Measurements from ENCODE around the gene BAHD1.

Gene BAHD1

DNA sequence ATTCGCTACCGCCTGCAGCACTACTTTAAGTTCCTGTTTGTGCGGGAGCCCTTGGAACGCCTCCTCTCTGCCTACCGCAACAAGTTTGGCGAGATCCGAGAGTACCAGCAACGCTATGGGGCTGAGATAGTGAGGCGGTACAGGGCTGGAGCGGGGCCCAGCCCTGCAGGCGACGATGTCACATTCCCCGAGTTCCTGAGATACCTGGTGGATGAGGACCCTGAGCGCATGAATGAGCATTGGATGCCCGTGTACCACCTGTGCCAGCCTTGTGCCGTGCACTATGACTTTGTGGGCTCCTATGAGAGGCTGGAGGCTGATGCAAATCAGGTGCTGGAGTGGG lies 31.0 kb downstream of the BAHD1 start:
- H3K36me3 ChIP-seq (ENCODE audit: control insufficient read depth in 1 of 2, insufficient read depth in 2 of 2, low read length in 2 of 2) = peaks cover 0 to 7% of the 10 kb centered on the region in 2 donors
- H3K9me3 ChIP-seq (ENCODE audit: control insufficient read depth in 1 of 2, low read length in 2 of 2) = no peaks in the 10 kb centered on the region
- peaks cover 5 to 19% of the 10 kb centered on the region in 2 donors for H3K4me1 ChIP-seq (ENCODE audit: control insufficient read depth in 1 of 2, insufficient read depth in 2 of 2, low read length in 2 of 2)
- peak overlapping the region; percentile 71 to 91 for H3K4me3 ChIP-seq (ENCODE audit: low read depth in 1 of 2, low read length in 2 of 2)
- no peak overlapping the region for H3K27ac ChIP-seq (ENCODE audit: low read length)
- no peaks in the 10 kb centered on the region for H3K27me3 ChIP-seq (ENCODE audit: low read depth, low read length)

- Histone ChIP-seq H3K27ac (ENCODE audit: low read length) (no peak overlapping the region), H3K4me3 (ENCODE audit: low read depth in 1 of 2, low read length in 2 of 2) (peak overlapping the region; percentile 71 to 91), H3K4me1 (ENCODE audit: control insufficient read depth in 1 of 2, insufficient read depth in 2 of 2, low read length in 2 of 2) (peaks cover 5 to 19% of the 10 kb centered on the region in 2 donors)
These were observed 31.5 kb downstream of the BAHD1 start for GRCh38 chr15:40472171-40472727.

DNA sequence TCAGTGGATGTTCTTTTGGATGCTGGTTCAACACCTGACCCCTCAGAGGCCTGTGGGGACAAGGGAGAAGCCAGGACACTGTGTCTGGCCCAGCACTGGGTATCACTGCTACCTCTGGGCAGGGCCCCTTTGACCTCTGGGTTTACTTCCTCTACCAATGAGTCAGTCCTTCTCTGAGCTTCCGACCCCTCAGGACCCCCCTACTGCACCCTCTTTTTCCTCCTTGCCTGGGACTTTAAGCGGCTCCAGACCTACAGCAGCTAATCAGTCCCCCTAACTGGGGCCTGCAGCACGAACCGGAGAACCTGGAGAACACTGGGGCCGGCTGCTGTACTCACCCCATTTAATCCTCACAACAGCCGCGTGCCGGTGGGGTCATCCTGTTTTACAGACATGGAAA lies 33.8 kb downstream of the BAHD1 start:
- Histone ChIP-seq H3K9me3 (ENCODE audit: control insufficient read depth in 1 of 2, low read length in 2 of 2) (no peaks in the 10 kb centered on the region), H3K36me3 (ENCODE audit: control insufficient read depth in 1 of 2, insufficient read depth in 2 of 2, low read length in 2 of 2) (no peaks in the 10 kb centered on the region), H3K27ac (ENCODE audit: low read length) (no peak overlapping the region), H3K4me1 (ENCODE audit: control insufficient read depth in 1 of 2, insufficient read depth in 2 of 2, low read length in 2 of 2) (peaks cover 5 to 19% of the 10 kb centered on the region in 2 donors), H3K4me3 (ENCODE audit: low read depth in 1 of 2, low read length in 2 of 2) (no peak overlapping the region), H3K27me3 (ENCODE audit: low read depth, low read length) (no peaks in the 10 kb centered on the region)

More at GRCh38 chr15:40472171-40472727, 31.5 kb downstream of the BAHD1 start:
- Histone ChIP-seq H3K27me3 (ENCODE audit: low read depth, low read length) (no peaks in the 10 kb centered on the region), H3K9me3 (ENCODE audit: control insufficient read depth in 1 of 2, low read length in 2 of 2) (no peaks in the 10 kb centered on the region), H3K36me3 (ENCODE audit: control insufficient read depth in 1 of 2, insufficient read depth in 2 of 2, low read length in 2 of 2) (peaks cover 0 to 3% of the 10 kb centered on the region in 2 donors)

- Histone ChIP-seq H3K27ac (ENCODE audit: low read length) (no peak overlapping the region), H3K36me3 (ENCODE audit: control insufficient read depth in 1 of 2, insufficient read depth in 2 of 2, low read length in 2 of 2) (no peaks in the 10 kb centered on the region), H3K4me1 (ENCODE audit: control insufficient read depth in 1 of 2, insufficient read depth in 2 of 2, low read length in 2 of 2) (no peaks in the 10 kb centered on the region), H3K9me3 (ENCODE audit: control insufficient read depth in 1 of 2, low read length in 2 of 2) (no peaks in the 10 kb centered on the region), H3K4me3 (ENCODE audit: low read depth in 1 of 2, low read length in 2 of 2) (no peak overlapping the region), H3K27me3 (ENCODE audit: low read depth, low read length) (no peaks in the 10 kb centered on the region)
These were observed 37.0 kb downstream of the BAHD1 start for GRCh38 chr15:40477642-40478327.

- Histone ChIP-seq H3K27ac (ENCODE audit: low read length) (no peak overlapping the region), H3K4me3 (ENCODE audit: low read depth in 1 of 2, low read length in 2 of 2) (no peak overlapping the region), H3K27me3 (ENCODE audit: low read depth, low read length) (no peaks in the 10 kb centered on the region), H3K9me3 (ENCODE audit: control insufficient read depth in 1 of 2, low read length in 2 of 2) (no peaks in the 10 kb centered on the region), H3K36me3 (ENCODE audit: control insufficient read depth in 1 of 2, insufficient read depth in 2 of 2, low read length in 2 of 2) (no peaks in the 10 kb centered on the region), H3K4me1 (ENCODE audit: control insufficient read depth in 1 of 2, insufficient read depth in 2 of 2, low read length in 2 of 2) (no peaks in the 10 kb centered on the region)
These were observed 38.3 kb downstream of the BAHD1 start for GRCh38 chr15:40479024-40479423.

DNA sequence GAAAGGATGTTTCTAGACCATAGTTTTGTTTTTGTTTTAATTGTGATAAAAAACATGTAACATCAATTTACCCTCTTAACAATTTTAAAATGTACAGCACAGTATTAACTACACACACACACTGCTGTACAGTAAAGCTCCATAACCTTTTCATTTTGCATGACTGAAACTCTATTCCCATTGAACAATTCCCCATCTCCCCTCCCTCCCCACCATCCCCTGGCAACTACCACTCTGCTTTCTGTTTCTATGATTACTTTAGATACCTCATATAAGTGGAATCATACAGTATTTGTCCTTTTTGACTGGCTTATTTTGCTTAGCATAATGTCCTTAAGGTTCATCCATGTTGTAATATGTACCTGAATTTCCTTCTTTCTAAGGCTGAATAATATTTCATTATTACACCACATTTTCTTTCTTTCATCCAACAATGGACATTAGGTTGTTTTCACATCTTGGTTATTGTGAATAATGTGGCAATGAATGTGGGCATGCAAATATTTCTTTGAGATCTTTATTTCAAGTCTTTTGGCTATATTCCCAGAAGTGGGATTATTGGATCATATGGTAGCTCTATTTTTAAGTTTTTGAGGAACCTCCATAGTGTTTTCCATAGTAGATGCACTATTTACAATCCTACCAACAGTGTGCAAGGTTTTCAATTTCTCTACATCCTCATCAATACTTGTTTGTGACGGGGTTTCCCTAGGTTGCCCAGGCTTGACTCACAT lies 40.8 kb downstream of the BAHD1 start:
- Histone ChIP-seq H3K4me1 (ENCODE audit: control insufficient read depth in 1 of 2, insufficient read depth in 2 of 2, low read length in 2 of 2) (no peaks in the 10 kb centered on the region), H3K9me3 (ENCODE audit: control insufficient read depth in 1 of 2, low read length in 2 of 2) (no peaks in the 10 kb centered on the region), H3K27ac (ENCODE audit: low read length) (no peak overlapping the region), H3K4me3 (ENCODE audit: low read depth in 1 of 2, low read length in 2 of 2) (no peak overlapping the region), H3K27me3 (ENCODE audit: low read depth, low read length) (no peaks in the 10 kb centered on the region), H3K36me3 (ENCODE audit: control insufficient read depth in 1 of 2, insufficient read depth in 2 of 2, low read length in 2 of 2) (no peaks in the 10 kb centered on the region)

DNA sequence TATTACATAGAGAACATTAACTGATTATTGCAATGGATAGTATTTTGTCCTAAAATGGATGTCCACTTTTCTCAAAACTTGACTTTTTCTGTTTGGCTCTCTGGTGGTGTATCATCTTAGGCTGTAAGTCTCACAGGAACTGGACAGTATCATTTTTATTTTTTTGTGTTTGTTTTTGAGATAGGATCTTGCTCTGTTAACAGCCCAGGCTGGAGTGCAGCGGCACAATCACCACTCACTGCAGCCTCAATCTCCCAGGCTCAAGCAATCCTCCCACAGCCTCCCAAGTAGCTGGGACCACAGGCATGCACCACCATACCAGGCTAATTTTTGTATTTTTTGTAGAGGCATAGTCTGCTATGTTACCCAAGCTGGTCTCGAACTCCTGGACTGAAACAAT lies 43.2 kb downstream of the BAHD1 start:
- Histone ChIP-seq H3K27me3 (ENCODE audit: low read depth, low read length) (no peaks in the 10 kb centered on the region), H3K27ac (ENCODE audit: low read length) (no peak overlapping the region), H3K36me3 (ENCODE audit: control insufficient read depth in 1 of 2, insufficient read depth in 2 of 2, low read length in 2 of 2) (no peaks in the 10 kb centered on the region), H3K4me1 (ENCODE audit: control insufficient read depth in 1 of 2, insufficient read depth in 2 of 2, low read length in 2 of 2) (no peaks in the 10 kb centered on the region), H3K4me3 (ENCODE audit: low read depth in 1 of 2, low read length in 2 of 2) (no peak overlapping the region), H3K9me3 (ENCODE audit: control insufficient read depth in 1 of 2, low read length in 2 of 2) (no peaks in the 10 kb centered on the region)

GRCh38 chr15:40486066-40486770 lies 45.5 kb downstream of the BAHD1 start:
- Histone ChIP-seq H3K4me3 (ENCODE audit: low read depth in 1 of 2, low read length in 2 of 2) (no peak overlapping the region), H3K9me3 (ENCODE audit: control insufficient read depth in 1 of 2, low read length in 2 of 2) (no peaks in the 10 kb centered on the region), H3K27me3 (ENCODE audit: low read depth, low read length) (no peaks in the 10 kb centered on the region), H3K4me1 (ENCODE audit: control insufficient read depth in 1 of 2, insufficient read depth in 2 of 2, low read length in 2 of 2) (no peaks in the 10 kb centered on the region), H3K36me3 (ENCODE audit: control insufficient read depth in 1 of 2, insufficient read depth in 2 of 2, low read length in 2 of 2) (no peaks in the 10 kb centered on the region), H3K27ac (ENCODE audit: low read length) (no peak overlapping the region)

DNA sequence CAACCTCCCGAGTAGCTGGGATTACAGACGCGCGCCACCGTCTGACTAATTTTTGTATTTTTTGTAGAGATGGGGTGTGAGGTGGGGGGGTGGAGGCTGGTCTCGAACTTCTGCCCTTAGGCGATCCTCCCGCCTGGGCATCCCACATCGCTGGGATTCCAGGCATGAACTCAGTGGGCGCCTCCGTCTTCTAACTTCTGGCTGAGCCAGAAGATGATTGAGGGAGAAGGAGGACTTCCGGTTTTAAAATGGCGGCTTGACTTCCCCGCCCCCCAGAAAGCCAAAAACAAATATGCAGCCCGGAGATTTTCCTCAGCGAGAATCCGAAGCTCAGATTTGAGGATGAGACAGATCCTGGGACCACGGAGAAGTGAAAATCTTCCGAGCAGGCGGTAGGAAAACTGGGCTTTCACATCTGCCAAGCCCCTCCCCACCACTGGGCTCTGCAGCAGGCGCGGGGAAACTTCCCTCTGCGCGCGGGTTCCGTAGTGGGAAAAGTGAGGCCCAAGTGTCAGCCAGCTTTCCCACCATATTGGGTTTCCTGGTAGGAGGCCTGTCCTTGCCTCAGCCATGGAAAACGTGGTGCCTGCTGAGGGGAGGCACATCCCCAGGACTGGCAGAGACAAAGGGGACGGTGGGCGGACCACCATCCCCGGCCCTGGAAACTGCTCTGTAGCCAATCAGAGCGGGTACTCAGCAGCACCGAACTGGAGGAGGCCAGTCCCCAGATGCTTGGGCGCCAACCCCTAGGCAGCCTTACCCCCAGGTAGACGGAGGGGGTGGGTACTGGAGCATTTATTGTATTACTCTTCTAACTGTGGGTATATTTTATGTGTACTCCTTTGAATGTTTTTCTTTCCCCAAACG lies 47.3 kb downstream of the BAHD1 start:
- H3K9me3 ChIP-seq (ENCODE audit: control insufficient read depth in 1 of 2, low read length in 2 of 2) = no peaks in the 10 kb centered on the region
- no peak overlapping the region for H3K27ac ChIP-seq (ENCODE audit: low read length)
- no peaks in the 10 kb centered on the region for H3K27me3 ChIP-seq (ENCODE audit: low read depth, low read length)
- no peaks in the 10 kb centered on the region for H3K36me3 ChIP-seq (ENCODE audit: control insufficient read depth in 1 of 2, insufficient read depth in 2 of 2, low read length in 2 of 2)
- H3K4me3 ChIP-seq (ENCODE audit: low read depth in 1 of 2, low read length in 2 of 2) = no peak overlapping the region
- no peaks in the 10 kb centered on the region for H3K4me1 ChIP-seq (ENCODE audit: control insufficient read depth in 1 of 2, insufficient read depth in 2 of 2, low read length in 2 of 2)

- Histone ChIP-seq H3K9me3 (ENCODE audit: control insufficient read depth in 1 of 2, low read length in 2 of 2) (no peaks in the 10 kb centered on the region), H3K27me3 (ENCODE audit: low read depth, low read length) (no peaks in the 10 kb centered on the region), H3K36me3 (ENCODE audit: control insufficient read depth in 1 of 2, insufficient read depth in 2 of 2, low read length in 2 of 2) (no peaks in the 10 kb centered on the region), H3K4me3 (ENCODE audit: low read depth in 1 of 2, low read length in 2 of 2) (no peak overlapping the region), H3K4me1 (ENCODE audit: control insufficient read depth in 1 of 2, insufficient read depth in 2 of 2, low read length in 2 of 2) (no peaks in the 10 kb centered on the region), H3K27ac (ENCODE audit: low read length) (no peak overlapping the region)
These were observed 48.8 kb downstream of the BAHD1 start for GRCh38 chr15:40489274-40490175.

Measured in muscle layer of duodenum (tissue), 2 donors.